Nephron progenitor cell (in vitro differentiated cells): ENCODE results near the gene RIMS4.
A peak's percentile ranks its signal among the peaks of the same experiment; 100 is the strongest.

Experiments used
- DNase-seq: peaks from one replicate; pipeline ENCODE4 v3.0.0; 2021
- H3K27ac Mint-ChIP-seq: 2 replicates; pipeline ENCODE4 v1.8.0; 2021; ENCODE audit warnings: mild to moderate bottlenecking, moderate library complexity, mixed read lengths
- H3K27me3 Mint-ChIP-seq: 2 replicates; pipeline ENCODE4 v1.8.0; 2021; ENCODE audit warnings: mild to moderate bottlenecking, low read depth, mixed read lengths; ENCODE audit not compliant: poor library complexity
- H3K36me3 Mint-ChIP-seq: 2 replicates; pipeline ENCODE4 v1.8.0; 2021; ENCODE audit warnings: low read depth, mixed read lengths
- H3K4me1 Mint-ChIP-seq: 2 replicates; pipeline ENCODE4 v1.8.0; 2021; ENCODE audit warnings: mixed read lengths
- H3K4me3 Mint-ChIP-seq: 2 replicates; pipeline ENCODE4 v1.8.0; 2021; ENCODE audit warnings: mild to moderate bottlenecking, moderate library complexity, mixed read lengths
- H3K9me3 Mint-ChIP-seq: 2 replicates; pipeline ENCODE4 v1.8.0; 2021; ENCODE audit warnings: mild to moderate bottlenecking, moderate library complexity, mixed read lengths
- CTCF ChIP-seq: fragments of 200-600 bp; sonication (generic); IDR thresholded peaks from 2 replicates; pipeline ENCODE4 v1.5.0; 2021; ENCODE audit warnings: antibody characterized with exemption

The RIMS4 gene

GRCh38 chr20:44807051-44807683 is 3.2 kb downstream of the RIMS4 start:
- Mint-ChIP-seq H3K27ac (no peak overlapping the region), H3K9me3 (peaks cover 9% of the 10 kb centered on the region), H3K27me3 (peaks cover 56% of the 10 kb centered on the region), H3K4me1 (peaks cover 61% of the 10 kb centered on the region), H3K36me3 (no peaks in the 10 kb centered on the region), H3K4me3 (no peak overlapping the region)
- no peak for DNase-seq
- TF ChIP-seq CTCF, result no peak

- peaks cover 63% of the 10 kb centered on the region for H3K4me1 Mint-ChIP-seq
- TF ChIP-seq CTCF, result no peak
- no peak overlapping the region for H3K27ac Mint-ChIP-seq
- H3K4me3 Mint-ChIP-seq, result no peak overlapping the region
- peaks cover 5% of the 10 kb centered on the region for H3K9me3 Mint-ChIP-seq
- no peaks in the 10 kb centered on the region for H3K36me3 Mint-ChIP-seq
- H3K27me3 Mint-ChIP-seq, result peaks cover 45% of the 10 kb centered on the region
- DNase-seq, result peak; percentile 76
Measured at GRCh38 chr20:44805979-44806620, 4.2 kb downstream of the RIMS4 start.

GRCh38 chr20:44805335-44805978 is 4.9 kb downstream of the RIMS4 start:
- H3K4me3 Mint-ChIP-seq, result no peak overlapping the region
- H3K9me3 Mint-ChIP-seq, result no peaks in the 10 kb centered on the region
- H3K27me3 Mint-ChIP-seq, result peaks cover 40% of the 10 kb centered on the region
- TF ChIP-seq CTCF, result no peak
- DNase-seq, result no peak
- H3K4me1 Mint-ChIP-seq, result peaks cover 64% of the 10 kb centered on the region
- no peaks in the 10 kb centered on the region for H3K36me3 Mint-ChIP-seq
- H3K27ac Mint-ChIP-seq, result no peak overlapping the region

GRCh38 chr20:44803383-44803941 is 6.9 kb downstream of the RIMS4 start:
- no peak for TF ChIP-seq CTCF
- Mint-ChIP-seq H3K27ac (no peak overlapping the region), H3K27me3 (peaks cover 23% of the 10 kb centered on the region), H3K36me3 (no peaks in the 10 kb centered on the region), H3K4me1 (peaks cover 57% of the 10 kb centered on the region), H3K9me3 (no peaks in the 10 kb centered on the region), H3K4me3 (no peak overlapping the region)
- no peak for DNase-seq

GRCh38 chr20:44802702-44803101 is 7.6 kb downstream of the RIMS4 start:
- no peaks in the 10 kb centered on the region for H3K9me3 Mint-ChIP-seq
- H3K4me1 Mint-ChIP-seq, result peaks cover 53% of the 10 kb centered on the region
- H3K27me3 Mint-ChIP-seq, result peaks cover 16% of the 10 kb centered on the region
- H3K27ac Mint-ChIP-seq, result no peak overlapping the region
- no peak for TF ChIP-seq CTCF
- no peaks in the 10 kb centered on the region for H3K36me3 Mint-ChIP-seq
- DNase-seq, result no peak
- H3K4me3 Mint-ChIP-seq, result no peak overlapping the region
